PC-3 (cell line): ENCODE results near the gene VIPR2. TPM values are rescaled to one million over a fixed set of nuclear protein-coding genes. Genes with fewer than 3 reads are reported as not detected.

Experiments used
- ATAC-seq: fragments of 200-7000 bp; cut with Tn5 transposase; 2 replicates; pipeline ENCODE4 v1.9.1; 2020; ENCODE audit warnings: mild to moderate bottlenecking, moderate library complexity
- BruUV-seq: library from RNA; stranded (reverse); fragments of 400-500 nt; replicated peaks from 2 replicates; lab custom pipeline; 2021; lab: Mats Ljungman, UMichigan
- CTCF ChIA-PET: fragments of 300-600 bp; sonication (Branson Sonifier 250); formaldehyde crosslinking; loops from one replicate; lab custom pipeline; 2022; ENCODE audit warnings: antibody characterized with exemption; lab: Charles Lee
- POLR2A ChIA-PET: fragments of 300-600 bp; sonication (Branson Sonifier 250); formaldehyde crosslinking; loops from one replicate; lab custom pipeline; 2022; ENCODE audit warnings: antibody characterized with exemption; ENCODE audit not compliant: unreplicated experiment; lab: Charles Lee
- DNase-seq: peaks from one replicate; pipeline ENCODE4 v3.0.0-alpha.2; 2015
- H2AFZ ChIP-seq: fragments of 300-600 bp; sonication (generic); 2 replicates; pipeline ENCODE4 v1.6.0; 2016; ENCODE audit warnings: antibody characterized with exemption, low read length
- H3F3A ChIP-seq: fragments of 300-600 bp; sonication (generic); one replicate; pipeline ENCODE4 v1.6.0; 2017; ENCODE audit warnings: antibody characterized with exemption, low read length, control low read depth, mild to moderate bottlenecking; ENCODE audit not compliant: unreplicated experiment
- H3K27ac ChIP-seq: fragments of 300-600 bp; sonication (generic); 2 replicates; pipeline ENCODE4 v1.5.1; 2016; ENCODE audit warnings: mild to moderate bottlenecking, low read length
- H3K27me3 ChIP-seq: fragments of 300-600 bp; sonication (generic); 2 replicates; pipeline ENCODE4 v1.6.1; 2016; ENCODE audit warnings: low read length, mixed read lengths
- H3K36me3 ChIP-seq: fragments of 300-600 bp; sonication (generic); 2 replicates; pipeline ENCODE4 v1.6.1; 2016; ENCODE audit warnings: low read depth, mixed run types, low read length, mixed read lengths
- H3K4me1 ChIP-seq: fragments of 300-600 bp; sonication (generic); 2 replicates; pipeline ENCODE4 v1.5.1; 2016; ENCODE audit warnings: low read length; ENCODE audit not compliant: insufficient read depth
- H3K4me2 ChIP-seq: fragments of 300-600 bp; sonication (generic); 2 replicates; pipeline ENCODE4 v1.6.0; 2016; ENCODE audit warnings: low read length
- H3K4me3 ChIP-seq: fragments of 300-600 bp; sonication (generic); 2 replicates; pipeline ENCODE4 v1.5.1; 2016; ENCODE audit warnings: mild to moderate bottlenecking, low read length, mixed read lengths
- H3K79me2 ChIP-seq: fragments of 300-600 bp; sonication (generic); 2 replicates; pipeline ENCODE4 v1.6.1; 2017; ENCODE audit warnings: low read length, mixed read lengths
- H3K9ac ChIP-seq: fragments of 300-600 bp; sonication (generic); 2 replicates; pipeline ENCODE4 v1.6.0; 2016; ENCODE audit warnings: mild to moderate bottlenecking, low read length
- H3K9me2 ChIP-seq: fragments of 300-600 bp; sonication (generic); replicated peaks from 2 replicates; pipeline ENCODE4 v1.6.1; 2016; ENCODE audit warnings: mixed run types, low read length, mixed read lengths
- H3K9me3 ChIP-seq: fragments of 300-600 bp; sonication (generic); 2 replicates; pipeline ENCODE4 v1.6.1; 2016; ENCODE audit warnings: low read length, mixed read lengths
- H4K20me1 ChIP-seq: fragments of 300-600 bp; sonication (generic); 2 replicates; pipeline ENCODE4 v1.6.1; 2016; ENCODE audit warnings: low read length, mixed read lengths
- EZH2 ChIP-seq: fragments of 300-600 bp; sonication (generic); IDR thresholded peaks from one replicate; pipeline ENCODE4 v1.6.1; 2017; ENCODE audit warnings: antibody characterized with exemption, mild to moderate bottlenecking, low read length; ENCODE audit not compliant: unreplicated experiment
- EZH2phosphoT487 ChIP-seq: fragments of 300-600 bp; sonication (generic); IDR thresholded peaks from 2 replicates; pipeline ENCODE4 v1.6.1; 2018; ENCODE audit warnings: mild to moderate bottlenecking, antibody characterized with exemption, low read length, borderline replicate concordance
- intact Hi-C: fragments of 100-400 bp; cut with micrococcal nuclease; formaldehyde crosslinking; loops from 2 replicates; pipeline ENCODE4 v1.9.0; 2023
- total RNA-seq: library from RNA; depleted of rRNA; stranded (reverse); fragments of >200 nt; gene quantifications from 2 replicates; pipeline ENCODE4 v1.2.3, GENCODE V29; 2014
- TF ChIP-seq, protein P1 (sequence below): fragments of 300-600 bp; sonication (generic); conservative IDR thresholded peaks from 2 replicates; pipeline ENCODE4 v1.5.1; 2017; ENCODE audit warnings: antibody characterized with exemption, low read depth, mild to moderate bottlenecking, low read length

VIPR2 gene
- total RNA-seq, 1 experiment from 2014 or later = not detected

DNA sequence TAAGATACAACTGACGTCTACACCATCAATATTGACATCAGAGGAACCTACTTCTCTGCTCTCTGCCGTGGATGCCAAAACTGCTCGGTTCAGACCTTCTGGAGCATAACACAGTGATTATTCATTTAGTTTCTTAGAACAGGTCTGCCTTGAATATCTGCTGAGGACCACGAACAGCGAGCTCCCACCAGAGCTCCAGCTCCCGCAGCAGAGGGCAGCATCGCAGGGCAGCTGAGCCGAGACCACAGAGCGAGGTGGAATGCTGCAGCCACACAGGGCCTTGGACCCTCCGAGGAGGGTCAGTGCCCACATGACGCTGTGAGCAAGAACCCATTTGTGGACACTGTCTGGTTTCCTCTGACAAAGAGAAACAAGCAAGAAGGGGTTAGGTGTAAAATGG, 6.8 kb downstream of the VIPR2 start:
- CTCF ChIA-PET = no interaction called here
- Histone ChIP-seq H3K4me1 (no peaks in the 10 kb centered on the region; the same call in 1 of the 2 replicates), H3K9me3 (no peaks in the 10 kb centered on the region), H3K4me3 (no peak overlapping the region), H3K36me3 (no peaks in the 10 kb centered on the region), H3K4me2 (no peak overlapping the region), H2AFZ (no peak overlapping the region), H4K20me1 (no peaks in the 10 kb centered on the region), H3K9ac (no peak overlapping the region), H3F3A (no peaks in the 10 kb centered on the region), H3K27me3 (peaks cover 49% of the 10 kb centered on the region), H3K79me2 (no peaks in the 10 kb centered on the region), H3K9me2 (no peaks in the 10 kb centered on the region), H3K27ac (no peak overlapping the region)
- BruUV-seq = no TSS peak
- POLR2A ChIA-PET = no interaction called here
- intact Hi-C loops = no loop called here
- DNase-seq (no peak), ATAC-seq (no peak)
- TF ChIP-seq, protein P1, sequence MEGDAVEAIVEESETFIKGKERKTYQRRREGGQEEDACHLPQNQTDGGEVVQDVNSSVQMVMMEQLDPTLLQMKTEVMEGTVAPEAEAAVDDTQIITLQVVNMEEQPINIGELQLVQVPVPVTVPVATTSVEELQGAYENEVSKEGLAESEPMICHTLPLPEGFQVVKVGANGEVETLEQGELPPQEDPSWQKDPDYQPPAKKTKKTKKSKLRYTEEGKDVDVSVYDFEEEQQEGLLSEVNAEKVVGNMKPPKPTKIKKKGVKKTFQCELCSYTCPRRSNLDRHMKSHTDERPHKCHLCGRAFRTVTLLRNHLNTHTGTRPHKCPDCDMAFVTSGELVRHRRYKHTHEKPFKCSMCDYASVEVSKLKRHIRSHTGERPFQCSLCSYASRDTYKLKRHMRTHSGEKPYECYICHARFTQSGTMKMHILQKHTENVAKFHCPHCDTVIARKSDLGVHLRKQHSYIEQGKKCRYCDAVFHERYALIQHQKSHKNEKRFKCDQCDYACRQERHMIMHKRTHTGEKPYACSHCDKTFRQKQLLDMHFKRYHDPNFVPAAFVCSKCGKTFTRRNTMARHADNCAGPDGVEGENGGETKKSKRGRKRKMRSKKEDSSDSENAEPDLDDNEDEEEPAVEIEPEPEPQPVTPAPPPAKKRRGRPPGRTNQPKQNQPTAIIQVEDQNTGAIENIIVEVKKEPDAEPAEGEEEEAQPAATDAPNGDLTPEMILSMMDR = no peak
- TF ChIP-seq EZH2phosphoT487 (no peak), EZH2 (no peak)

DNA sequence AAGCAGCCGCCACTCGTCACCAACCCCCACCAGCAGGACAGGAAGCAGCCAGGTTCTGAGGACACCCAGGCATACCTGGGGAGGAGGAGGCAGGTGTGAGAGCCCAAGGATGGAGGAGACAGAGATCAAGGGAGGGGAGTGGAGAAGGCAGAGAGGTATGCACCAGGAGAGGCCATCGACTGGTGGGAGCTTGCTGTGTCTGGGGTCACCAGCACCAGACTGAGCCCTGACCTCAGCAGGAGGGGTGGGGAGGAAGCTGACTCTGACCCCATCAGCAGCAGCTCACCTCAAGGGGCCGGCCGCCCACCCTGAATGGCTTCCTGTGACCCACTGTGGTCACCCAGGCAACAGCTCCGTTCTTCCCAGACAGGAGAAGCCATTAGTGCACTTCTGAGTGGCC, 7.8 kb downstream of the VIPR2 start:
- Histone ChIP-seq H3K4me2 (no peak overlapping the region), H3K9ac (no peak overlapping the region), H3K9me3 (no peaks in the 10 kb centered on the region), H3K9me2 (no peaks in the 10 kb centered on the region), H3K79me2 (no peaks in the 10 kb centered on the region), H4K20me1 (no peaks in the 10 kb centered on the region), H3K27ac (no peak overlapping the region), H3K27me3 (peaks cover 46% of the 10 kb centered on the region), H3K36me3 (no peaks in the 10 kb centered on the region), H3F3A (no peaks in the 10 kb centered on the region), H3K4me1 (no peaks in the 10 kb centered on the region; the same call in 1 of the 2 replicates), H3K4me3 (no peak overlapping the region), H2AFZ (no peak overlapping the region)
- intact Hi-C loops = no loop called here
- ChIA-PET POLR2A (no interaction called here), CTCF (no interaction called here)
- TF ChIP-seq, protein P1 = no peak
- TF ChIP-seq EZH2 (no peak), EZH2phosphoT487 (no peak)
- no TSS peak for BruUV-seq
- no peak for ATAC-seq
- DNase-seq = no peak

DNA sequence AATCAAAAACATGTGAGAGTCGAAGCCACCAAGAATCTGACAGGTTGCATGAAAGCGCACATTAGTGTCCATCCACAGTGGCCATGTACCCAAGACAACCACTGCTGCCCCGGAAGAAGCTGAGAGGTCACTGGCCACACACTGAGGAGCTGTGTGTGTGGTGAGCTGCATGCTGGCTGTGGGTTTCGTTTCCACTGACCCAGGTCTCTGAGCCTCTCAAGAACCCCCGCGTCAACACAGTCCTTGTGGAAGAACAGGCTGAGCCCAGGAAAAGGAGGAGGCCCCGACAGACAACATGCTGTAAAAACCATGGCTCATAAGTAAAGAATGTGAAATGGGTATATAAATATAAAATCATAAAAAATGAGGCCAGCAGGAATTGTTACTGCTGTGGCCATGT, 8.2 kb downstream of the VIPR2 start:
- no peaks in the 10 kb centered on the region for H3K9me2 ChIP-seq
- ChIA-PET CTCF (no interaction called here), POLR2A (no interaction called here)
- ATAC-seq (peak; percentile 37; the same call in 1 of the 2 replicates), DNase-seq (peak; percentile 31)
- H2AFZ ChIP-seq = no peak overlapping the region
- TF ChIP-seq, protein P1 = no peak
- no peak for TF ChIP-seq EZH2
- TF ChIP-seq EZH2phosphoT487 = no peak
- no peaks in the 10 kb centered on the region for H3K79me2 ChIP-seq
- H3K4me2 ChIP-seq = no peak overlapping the region
- intact Hi-C loops = no loop called here
- peaks cover 44% of the 10 kb centered on the region for H3K27me3 ChIP-seq
- H3F3A ChIP-seq = no peaks in the 10 kb centered on the region
- no TSS peak for BruUV-seq
- no peaks in the 10 kb centered on the region for H4K20me1 ChIP-seq
- H3K4me1 ChIP-seq = no peaks in the 10 kb centered on the region; the same call in 1 of the 2 replicates
- no peaks in the 10 kb centered on the region for H3K36me3 ChIP-seq
- H3K4me3 ChIP-seq = no peak overlapping the region
- no peak overlapping the region for H3K27ac ChIP-seq
- H3K9me3 ChIP-seq = no peaks in the 10 kb centered on the region
- H3K9ac ChIP-seq = no peak overlapping the region
